Omental fat pad (tissue), 4 donors: Measurements from ENCODE around the gene AGAP1. TPM values are rescaled to one million over a fixed set of nuclear protein-coding genes. Genes with fewer than 3 reads are reported as not detected.

Source experiments
- ATAC-seq: fragments of 150-250 bp; one replicate; pipeline ENCODE4 v1.9.1; 2016; ENCODE audit warnings: mild to moderate bottlenecking, moderate library complexity; ENCODE audit not compliant: low FRiP score
- DNase-seq: peaks from one replicate; pipeline ENCODE4 v3.0.0-alpha.2; 2019; ENCODE audit warnings: low spot score
- total RNA-seq, 4 donors: library from RNA; depleted of rRNA; stranded (reverse); fragments of >200 nt; gene quantifications; one replicate each; pipeline ENCODE4 v1.1.0, GENCODE V29; 2016
- TF ChIP-seq, protein P1 (sequence below), 3 donors: fragments of 450-650 bp; IDR thresholded peaks; one replicate each; pipeline ENCODE4 v1.5.1; 2016 to 2017; ENCODE audit warnings: antibody characterized with exemption in 3 of 3, mild to moderate bottlenecking in 3 of 3, moderate library complexity in 2 of 3

AGAP1 gene
- total RNA-seq, 4 donors from 2014 or later: 15.5 to 24.3 (median 16.2) TPM

DNA sequence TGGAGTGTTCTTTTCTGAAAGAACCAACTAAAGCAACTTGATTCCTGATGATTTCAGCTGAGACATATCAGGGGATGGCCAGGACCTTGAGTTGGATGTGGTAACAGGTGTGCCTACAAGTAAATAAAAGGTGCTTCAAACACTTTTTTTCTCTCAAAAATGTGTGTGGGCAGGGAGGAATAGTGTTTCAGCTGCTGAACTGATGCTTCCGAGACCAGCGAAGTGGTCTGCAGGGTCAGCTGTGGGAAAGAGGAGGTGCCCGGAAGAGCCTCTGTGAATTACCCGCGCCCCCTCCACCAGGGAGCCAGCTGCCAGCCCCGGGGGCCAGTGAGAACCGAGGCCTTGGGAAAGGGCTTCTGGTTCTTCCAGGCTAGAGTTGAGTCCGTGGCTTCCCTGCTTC is 425.0 kb downstream of the AGAP1 start:
- ATAC-seq (no peak), DNase-seq (no peak)
- TF ChIP-seq, protein P1, sequence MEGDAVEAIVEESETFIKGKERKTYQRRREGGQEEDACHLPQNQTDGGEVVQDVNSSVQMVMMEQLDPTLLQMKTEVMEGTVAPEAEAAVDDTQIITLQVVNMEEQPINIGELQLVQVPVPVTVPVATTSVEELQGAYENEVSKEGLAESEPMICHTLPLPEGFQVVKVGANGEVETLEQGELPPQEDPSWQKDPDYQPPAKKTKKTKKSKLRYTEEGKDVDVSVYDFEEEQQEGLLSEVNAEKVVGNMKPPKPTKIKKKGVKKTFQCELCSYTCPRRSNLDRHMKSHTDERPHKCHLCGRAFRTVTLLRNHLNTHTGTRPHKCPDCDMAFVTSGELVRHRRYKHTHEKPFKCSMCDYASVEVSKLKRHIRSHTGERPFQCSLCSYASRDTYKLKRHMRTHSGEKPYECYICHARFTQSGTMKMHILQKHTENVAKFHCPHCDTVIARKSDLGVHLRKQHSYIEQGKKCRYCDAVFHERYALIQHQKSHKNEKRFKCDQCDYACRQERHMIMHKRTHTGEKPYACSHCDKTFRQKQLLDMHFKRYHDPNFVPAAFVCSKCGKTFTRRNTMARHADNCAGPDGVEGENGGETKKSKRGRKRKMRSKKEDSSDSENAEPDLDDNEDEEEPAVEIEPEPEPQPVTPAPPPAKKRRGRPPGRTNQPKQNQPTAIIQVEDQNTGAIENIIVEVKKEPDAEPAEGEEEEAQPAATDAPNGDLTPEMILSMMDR (IDR thresholded peaks at IDR 0.05): no peak

DNA sequence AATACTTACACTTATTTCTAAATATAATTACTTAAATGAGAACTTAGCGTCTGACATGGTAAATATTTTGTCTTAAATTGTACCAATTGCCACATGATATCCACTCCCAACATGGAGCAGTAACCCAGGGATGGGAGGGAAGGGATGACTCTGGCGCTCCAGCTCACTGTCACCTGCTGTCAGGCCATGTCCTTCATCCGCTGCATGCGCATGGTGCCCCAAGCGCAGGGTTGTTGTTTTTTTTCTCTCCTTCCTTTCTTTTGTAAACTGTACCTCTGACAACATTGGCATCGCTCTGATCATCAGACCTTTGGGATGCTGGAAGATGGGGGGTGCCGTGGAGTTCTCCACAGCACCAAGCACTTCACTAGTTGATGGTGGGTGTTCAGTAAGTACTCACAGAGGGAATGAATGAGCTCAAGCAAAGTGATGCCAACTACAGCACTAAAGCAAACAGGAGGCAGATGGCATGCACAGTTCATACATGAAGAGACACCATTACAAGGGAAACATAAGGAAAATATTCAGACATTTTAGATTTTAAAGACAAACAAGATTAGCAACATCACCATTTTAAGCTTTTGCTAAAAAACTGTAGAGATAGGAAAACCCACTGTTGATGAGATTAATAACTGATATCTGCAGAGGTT is 426.5 kb downstream of the AGAP1 start:
- ATAC-seq (no peak), DNase-seq (no peak)
- TF ChIP-seq, protein P1 (IDR thresholded peaks at IDR 0.05): no peak

DNA sequence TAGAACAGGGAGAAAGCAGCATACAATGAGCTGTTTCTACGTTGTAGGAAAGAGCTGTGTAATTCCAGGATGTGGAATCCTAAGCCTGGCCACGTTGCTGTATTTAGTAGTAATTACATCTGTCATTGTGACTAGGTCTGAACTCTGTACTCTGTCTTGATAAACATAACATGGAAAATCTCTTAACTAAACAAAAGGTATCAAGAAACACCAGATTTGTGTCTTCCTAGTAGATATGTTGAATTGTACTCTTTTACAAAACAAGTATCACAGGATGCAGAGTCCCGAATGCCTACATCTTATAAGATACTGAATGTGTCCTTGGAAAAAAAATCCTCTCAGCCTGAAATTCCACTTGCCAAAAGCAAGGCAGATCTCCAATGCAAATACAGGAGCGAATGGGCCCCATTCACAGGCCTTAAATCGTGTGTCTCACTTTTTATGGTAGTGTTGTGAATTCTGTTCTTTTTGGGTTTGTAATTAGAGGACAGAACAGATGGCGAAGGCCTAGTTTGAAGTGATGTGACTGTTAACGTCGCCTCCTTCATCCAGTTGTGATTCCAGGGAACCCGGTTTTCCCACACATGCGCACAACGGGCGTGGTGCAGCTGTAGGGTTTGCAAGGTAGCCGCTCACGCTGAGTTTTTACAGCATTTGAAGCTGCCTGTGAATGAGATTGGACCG is 427.8 kb downstream of the AGAP1 start:
- TF ChIP-seq, protein P1 (IDR thresholded peaks at IDR 0.05): no peak
- no peak for ATAC-seq

DNA sequence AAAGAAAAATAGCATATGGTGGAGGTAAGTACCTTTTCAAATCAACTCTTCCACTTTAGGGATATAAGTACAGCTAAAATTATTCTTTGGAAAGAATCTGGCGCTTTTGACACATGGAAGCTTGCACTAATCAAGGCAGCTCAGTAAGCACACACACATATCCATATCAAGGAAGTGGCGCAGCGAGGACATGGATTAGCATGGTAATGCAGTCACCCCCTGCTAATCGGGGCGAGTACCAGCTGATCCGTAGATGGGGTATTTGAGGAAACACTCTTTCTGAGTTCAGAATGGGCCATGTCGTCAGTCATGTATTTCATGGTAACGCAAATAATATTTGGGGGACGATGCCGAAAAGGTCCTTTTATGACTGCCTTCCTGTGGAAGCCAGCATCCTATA is 429.0 kb downstream of the AGAP1 start:
- TF ChIP-seq, protein P1 (IDR thresholded peaks at IDR 0.05): no peak
- DNase-seq (no peak), ATAC-seq (no peak)

More for the DNA sequence above, 427.8 kb downstream of the AGAP1 start:
- no peak for DNase-seq

DNA sequence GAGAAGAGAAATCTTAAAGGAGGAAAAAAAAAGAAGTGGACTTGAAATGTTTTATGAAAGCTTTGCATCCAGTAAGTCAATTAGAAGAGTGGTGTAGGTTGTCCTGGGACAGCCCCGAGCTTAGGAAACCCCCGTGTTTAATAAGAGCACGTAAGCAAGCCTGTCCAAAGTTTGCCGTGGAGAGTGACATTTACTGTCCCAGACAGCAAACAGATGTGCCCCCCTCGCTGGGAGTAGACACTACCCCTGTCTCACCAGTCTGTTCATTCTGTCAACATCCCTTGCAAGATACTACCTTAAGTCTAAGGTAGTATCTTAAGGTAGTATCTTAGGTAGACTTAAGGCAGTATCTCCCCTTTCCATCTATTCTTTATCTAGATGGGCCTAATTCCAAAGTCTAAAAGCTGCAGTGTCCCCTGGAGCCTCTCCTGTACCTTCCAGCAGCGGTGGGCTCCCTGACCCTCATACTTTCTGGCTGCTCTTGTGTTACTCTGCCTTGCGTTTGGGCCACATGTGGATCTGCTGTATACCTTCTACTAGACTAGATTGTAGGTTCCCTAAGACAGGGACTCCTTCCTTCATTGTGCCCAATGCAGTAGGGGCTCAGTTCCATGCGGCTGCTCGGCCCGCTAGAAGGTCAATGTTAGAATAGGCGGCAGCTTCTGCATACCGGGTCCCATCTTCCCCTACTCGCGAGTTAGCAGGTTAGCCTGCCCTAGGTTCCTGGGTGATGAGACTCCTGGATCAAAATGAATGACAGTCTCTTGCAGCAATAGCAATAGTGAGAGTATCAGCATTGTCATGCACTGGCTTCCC is 430.2 kb downstream of the AGAP1 start:
- DNase-seq (no peak), ATAC-seq (no peak)
- TF ChIP-seq, protein P1 (IDR thresholded peaks at IDR 0.05): no peak

DNA sequence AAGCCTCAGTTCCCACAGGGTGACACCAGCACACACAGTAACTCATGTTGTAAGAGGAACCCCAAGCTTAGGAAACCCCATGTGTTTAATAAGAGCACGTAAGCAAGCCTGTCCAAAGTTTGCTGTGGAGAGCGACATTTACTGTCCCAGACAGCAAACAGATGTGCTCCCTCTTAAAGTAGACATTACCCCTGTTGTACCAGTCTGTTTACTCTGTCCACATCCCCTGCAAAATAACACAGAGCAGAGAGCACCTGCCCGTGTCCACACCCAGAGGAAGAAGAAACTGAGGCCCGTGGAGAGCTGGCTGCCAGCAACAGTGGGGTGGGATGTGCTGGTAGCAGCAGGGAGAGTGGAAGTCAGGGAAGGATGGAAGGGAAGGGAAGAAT is 430.8 kb downstream of the AGAP1 start:
- DNase-seq (no peak), ATAC-seq (no peak)
- TF ChIP-seq, protein P1 (IDR thresholded peaks at IDR 0.05): no peak
